NCI-H524 (cell line): ENCODE measurements around the gene PDCD6IP.
"Not testable (repeated sequence)": the region's sequence is repeated elsewhere in the genome, so short reads cannot be mapped to it uniquely, and the experiment has no call there.

Experiments used
- DNase-seq, 2 experiments: peaks; one replicate each; lab custom pipeline; 2025; lab: John Stamatoyannopoulos, UW

PDCD6IP gene

DNA sequence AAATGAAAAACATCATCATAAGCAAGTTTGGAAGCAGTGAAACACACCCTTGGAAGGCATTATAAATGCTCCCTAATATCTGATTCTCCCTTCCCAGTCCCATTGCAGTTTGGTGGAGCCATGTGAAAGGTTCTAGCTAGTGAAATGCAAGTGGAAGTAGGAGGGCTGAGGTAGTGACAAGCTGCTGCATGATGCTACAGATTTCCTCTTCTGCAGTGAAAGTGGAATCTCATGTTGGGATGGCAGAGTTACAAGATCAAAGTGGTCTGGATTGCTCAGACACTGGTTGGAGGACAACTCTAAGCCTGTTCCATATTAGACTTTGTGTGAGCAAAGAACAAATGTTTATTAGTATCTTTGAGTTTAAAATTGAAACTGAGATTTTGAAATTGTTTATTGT is 3.3 kb upstream of the PDCD6IP start:
- no peak for DNase-seq

GRCh38 chr3:33795856-33796536 is 2.4 kb upstream of the PDCD6IP start:
- no peak for DNase-seq

- DNase-seq = no peak
These were observed 365 bp upstream of the PDCD6IP start for GRCh38 chr3:33798113-33798417.

DNA sequence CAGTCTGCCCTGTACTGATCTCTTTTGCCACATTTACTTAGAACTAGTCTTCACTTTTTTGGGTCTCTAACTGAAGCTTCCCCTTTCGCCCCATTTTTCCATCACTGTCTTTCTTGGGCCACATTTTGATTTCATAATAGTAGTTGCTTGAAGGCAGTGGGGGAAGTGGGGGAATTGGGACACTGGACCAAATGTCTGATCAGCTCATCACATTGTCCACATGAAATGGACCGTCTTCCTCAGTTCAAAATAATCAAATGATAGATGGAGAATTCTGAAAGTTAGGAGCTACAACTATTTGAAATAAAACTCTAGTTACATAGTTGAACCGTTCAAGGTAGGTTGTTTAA is 747 bp downstream of the PDCD6IP start:
- no peak for DNase-seq

GRCh38 chr3:33803252-33803651 is 4.8 kb downstream of the PDCD6IP start:
- no peak for DNase-seq

DNA sequence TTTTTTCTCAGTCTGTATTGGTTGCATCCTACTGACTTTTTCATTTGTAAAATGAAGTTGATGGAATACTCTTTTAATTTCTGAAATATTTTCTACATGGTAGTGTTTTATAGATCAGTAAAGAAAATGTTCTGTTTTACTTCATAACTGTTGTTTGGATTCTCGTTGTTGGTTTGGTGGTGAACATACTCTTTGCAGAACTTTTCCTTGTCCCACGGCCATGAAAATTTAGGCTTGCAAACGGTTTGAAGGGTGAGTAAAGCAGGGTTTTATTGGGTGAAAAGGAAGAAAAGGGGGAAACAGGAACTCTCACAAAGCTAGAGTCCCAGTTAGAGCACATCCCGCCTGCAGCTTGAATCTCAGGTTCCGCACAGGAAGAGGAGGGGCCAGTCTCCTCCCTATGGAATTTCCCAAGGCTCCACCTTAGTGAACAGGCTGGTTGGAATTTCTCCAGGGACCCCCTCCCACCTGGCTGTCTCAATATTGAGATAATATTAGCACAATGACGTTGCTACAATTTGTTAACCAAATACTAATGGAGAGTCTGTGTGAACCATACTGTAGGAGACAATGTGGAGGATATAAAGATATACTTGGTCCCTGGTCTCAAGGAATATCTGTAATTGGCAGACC is 5.6 kb downstream of the PDCD6IP start:
- no peak for DNase-seq

DNA sequence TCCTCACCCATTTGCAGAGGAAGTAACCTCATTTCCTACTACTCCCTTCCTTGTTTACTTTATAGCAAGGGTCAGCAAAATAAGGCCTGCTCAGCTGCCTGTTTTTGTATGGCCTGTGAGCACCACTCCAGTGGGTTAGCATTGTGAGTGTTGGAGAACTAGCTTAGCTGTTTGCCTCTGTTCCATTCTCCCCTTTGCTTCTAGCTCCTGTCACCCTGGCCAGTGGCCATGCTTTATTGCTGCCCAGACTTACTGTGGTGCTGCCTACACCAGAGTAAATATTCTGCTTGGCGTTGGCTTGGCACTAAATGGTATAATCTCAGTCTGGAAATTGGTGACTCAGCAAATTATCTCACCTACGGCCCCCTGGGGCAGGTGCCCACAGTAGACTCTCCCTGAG is 8.8 kb downstream of the PDCD6IP start:
- no peak for DNase-seq

- no peak for DNase-seq
These were observed 10.1 kb downstream of the PDCD6IP start for GRCh38 chr3:33808559-33808958.

DNA sequence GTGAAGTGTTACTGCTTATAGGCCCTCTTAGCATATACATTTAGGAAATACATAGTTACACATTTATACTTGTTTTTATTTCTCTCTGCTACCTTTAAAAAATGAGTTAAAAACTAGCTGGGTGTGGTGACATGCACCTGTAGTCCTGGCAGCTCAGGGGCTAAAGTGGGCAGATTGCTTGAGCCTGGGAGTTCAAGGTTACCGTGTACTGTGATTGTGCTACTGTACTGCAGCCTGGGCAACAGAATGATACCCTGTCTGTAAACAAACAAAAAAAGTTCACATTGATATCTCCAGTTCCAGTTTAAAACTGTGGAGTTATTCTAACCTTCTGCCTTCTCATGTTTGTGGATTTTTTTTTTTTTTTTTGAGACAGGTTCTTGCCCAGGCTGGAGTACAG is 12.1 kb downstream of the PDCD6IP start:
- DNase-seq = no peak

- DNase-seq = no peak
These were observed 23.6 kb downstream of the PDCD6IP start for GRCh38 chr3:33821989-33822388.

- DNase-seq = no peak
These were observed 25.4 kb downstream of the PDCD6IP start for GRCh38 chr3:33823821-33824220.

DNA sequence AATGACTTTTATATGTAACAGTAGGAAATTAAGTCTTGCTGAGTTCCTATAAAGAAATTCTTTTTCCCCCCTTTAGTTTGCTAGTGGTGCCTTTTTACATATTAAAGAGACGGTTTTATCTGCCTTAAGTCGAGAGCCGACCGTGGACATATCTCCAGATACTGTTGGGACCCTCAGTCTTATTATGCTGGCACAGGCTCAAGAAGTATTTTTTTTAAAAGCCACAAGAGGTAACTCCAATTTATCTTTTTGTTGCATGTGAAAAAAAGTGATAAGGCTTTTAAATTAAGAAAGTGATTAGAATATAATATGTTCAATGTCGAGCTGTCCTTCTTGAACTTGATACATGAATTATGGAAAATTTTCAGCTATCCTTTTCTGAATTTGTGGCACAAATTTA is 26.7 kb downstream of the PDCD6IP start:
- no peak for DNase-seq

GRCh38 chr3:33826206-33826605 is 27.8 kb downstream of the PDCD6IP start:
- no peak for DNase-seq

GRCh38 chr3:33826688-33827087 is 28.3 kb downstream of the PDCD6IP start:
- no peak for DNase-seq

DNA sequence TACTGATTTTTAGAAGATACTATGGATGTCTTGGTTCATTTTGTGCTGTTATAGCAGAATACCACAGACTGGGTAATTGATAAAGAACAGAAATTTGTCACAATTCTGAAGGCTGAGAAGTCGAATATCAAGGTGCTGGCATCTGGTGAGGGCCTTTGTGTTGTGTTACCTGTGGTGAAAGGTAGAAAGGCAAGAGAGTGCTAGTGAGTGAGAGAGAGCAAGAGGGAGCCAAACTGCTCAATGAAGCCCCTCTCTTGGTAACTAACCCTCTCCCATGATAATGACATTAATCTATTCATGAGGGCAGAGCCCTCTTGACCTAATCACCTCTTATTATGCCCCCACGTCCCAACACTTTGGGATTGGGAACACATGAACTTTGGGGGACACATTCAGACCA is 31.3 kb downstream of the PDCD6IP start:
- DNase-seq = no peak

DNA sequence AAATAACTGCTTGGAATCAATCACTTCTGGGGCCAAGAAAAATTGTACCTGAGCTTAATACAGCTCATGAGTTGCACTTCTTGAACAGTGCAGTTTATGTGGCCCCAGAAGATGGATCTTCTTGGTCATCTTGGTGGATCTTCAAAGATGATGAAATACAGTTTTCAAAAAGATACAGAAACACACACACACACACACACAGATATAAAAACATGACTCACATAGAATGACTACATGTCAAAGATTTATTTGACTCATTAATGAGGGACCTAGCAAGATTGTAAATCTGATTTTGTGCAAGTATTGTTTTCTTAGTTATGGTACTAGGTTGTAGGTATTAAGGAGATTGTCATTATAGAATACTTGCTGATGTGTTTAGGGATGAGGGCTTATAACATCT is 32.6 kb downstream of the PDCD6IP start:
- no peak for DNase-seq

DNA sequence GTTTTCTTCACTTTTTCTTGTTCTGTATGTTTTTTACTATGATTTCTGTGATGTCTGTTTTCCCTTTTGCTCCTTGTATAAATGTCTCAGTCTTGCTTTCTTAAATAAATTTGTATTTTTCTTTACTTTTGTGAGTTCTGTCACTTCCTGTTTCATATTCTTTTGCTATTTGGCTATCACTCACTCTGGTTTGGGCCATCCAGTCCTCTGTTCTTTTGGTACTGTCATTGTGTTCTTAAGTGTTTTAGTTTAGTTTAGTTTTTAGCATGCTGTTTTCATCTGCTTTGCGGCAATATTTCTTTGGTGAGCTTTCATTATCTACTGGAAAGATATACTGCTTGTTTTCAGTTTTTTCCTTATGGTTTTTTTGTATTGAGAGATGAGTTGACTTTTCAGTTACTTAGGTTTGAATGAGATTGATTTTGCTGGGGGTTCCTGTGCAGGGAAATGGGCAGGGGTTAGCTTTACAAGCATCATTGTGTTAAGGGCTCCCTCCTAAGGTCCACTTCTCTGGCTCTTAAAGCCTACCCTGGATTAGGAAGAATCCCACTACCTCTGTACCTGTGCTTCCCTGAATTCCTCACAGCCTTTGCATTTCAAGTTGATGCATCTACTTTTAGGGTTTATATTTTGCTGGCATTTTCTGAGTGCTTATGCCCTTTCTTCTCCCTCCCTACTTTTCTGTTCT is 35.1 kb downstream of the PDCD6IP start:
- DNase-seq = no peak

- DNase-seq = no peak
These were observed 35.6 kb downstream of the PDCD6IP start for GRCh38 chr3:33834096-33834453.

GRCh38 chr3:33837182-33837581 is 38.8 kb downstream of the PDCD6IP start:
- DNase-seq = not testable (repeated sequence)

DNA sequence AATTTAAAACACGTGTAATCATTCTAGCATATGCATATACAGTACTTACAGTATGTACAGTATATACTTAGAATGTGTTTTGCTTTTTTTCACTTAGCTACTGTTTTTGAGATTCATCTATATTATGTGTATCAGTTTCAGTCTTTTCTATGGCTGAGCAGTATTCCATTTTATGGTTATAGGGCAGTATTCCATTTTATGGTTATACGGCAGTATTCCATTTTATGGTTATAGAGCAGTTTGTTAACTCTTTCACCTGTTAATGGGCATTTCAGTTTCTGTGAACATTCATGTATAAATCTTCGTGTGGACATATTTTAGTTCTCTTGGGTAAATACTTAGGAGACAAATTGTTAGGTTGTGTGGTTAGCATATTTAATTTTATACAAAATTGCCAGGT is 40.9 kb downstream of the PDCD6IP start:
- DNase-seq = no peak

- DNase-seq = no peak
These were observed 41.7 kb downstream of the PDCD6IP start for GRCh38 chr3:33840179-33840578.

DNA sequence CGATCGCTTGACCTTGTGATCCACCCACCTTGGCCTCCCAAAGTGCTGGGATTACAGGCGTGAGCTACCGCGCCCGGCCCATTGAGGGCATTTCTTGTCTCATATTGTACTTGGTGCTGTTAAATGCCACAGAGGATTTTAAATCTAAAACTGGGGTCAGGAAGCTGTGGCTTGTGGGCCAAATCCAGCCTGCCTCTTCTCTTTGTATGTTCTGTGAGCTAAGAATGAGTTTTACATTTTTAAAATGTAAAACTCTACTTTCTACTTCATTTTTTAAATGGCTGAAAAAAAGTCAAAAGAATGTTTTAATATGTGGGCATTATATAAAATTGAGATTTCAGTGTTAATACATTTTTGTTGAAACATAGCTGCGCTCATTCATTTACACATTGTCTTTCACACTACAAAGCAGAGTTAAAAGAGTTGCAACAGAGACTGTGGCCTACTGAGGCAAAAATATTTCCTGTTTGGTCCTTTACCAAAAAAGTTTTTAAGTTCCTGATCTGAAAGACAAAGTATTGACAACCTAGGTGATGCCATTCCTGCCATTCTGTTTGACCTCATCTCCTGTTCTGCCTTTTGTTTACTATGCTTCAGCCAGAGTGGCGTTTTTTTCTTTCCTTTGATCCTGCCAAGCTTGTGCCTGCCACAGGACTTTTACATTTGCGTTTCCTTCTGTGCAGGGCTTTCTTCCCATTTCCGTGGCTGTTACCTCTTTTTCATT is 50.4 kb downstream of the PDCD6IP start:
- DNase-seq = no peak

- not testable (repeated sequence) for DNase-seq
These were observed 52.2 kb downstream of the PDCD6IP start for GRCh38 chr3:33850599-33850998.
